IMR-90 (cell line): Measurements from ENCODE around the gene PSTK. TPM values are rescaled to one million over a fixed set of nuclear protein-coding genes. Genes with fewer than 3 reads are reported as not detected.

Source experiments
- ATAC-seq: fragments of 200-7000 bp; cut with Tn5 transposase; 2 replicates; pipeline ENCODE4 v1.9.1; 2020; ENCODE audit warnings: low read depth, mild to moderate bottlenecking, moderate library complexity
- BruUV-seq: library from RNA; stranded (reverse); fragments of 400-500 nt; replicated peaks from 2 replicates; lab custom pipeline; 2021; lab: Mats Ljungman, UMichigan
- CTCF ChIA-PET: fragments of 300-600 bp; formaldehyde crosslinking; extraction: SDS; loops from one replicate; lab custom pipeline; 2021; ENCODE audit warnings: antibody characterized with exemption; lab: Yijun Ruan, JAX
- POLR2A ChIA-PET: fragments of 300-600 bp; sonication (Branson Sonifier 250); formaldehyde crosslinking; loops from one replicate; lab custom pipeline; 2022; ENCODE audit warnings: antibody characterized with exemption; ENCODE audit not compliant: unreplicated experiment; lab: Charles Lee
- DNase-seq: peaks from one replicate; pipeline ENCODE4 v3.0.0; 2013
- H2AFZ ChIP-seq: replicated peaks from 2 replicates; pipeline ENCODE3; 2013; ENCODE audit warnings: low read length, mild to moderate bottlenecking; ENCODE audit not compliant: poor library complexity
- H2AK5ac ChIP-seq: 2 replicates; pipeline ENCODE4 v1.6.1; 2013; ENCODE audit warnings: low read depth, low read length, inconsistent platforms
- H2AK9ac ChIP-seq: replicated peaks from 2 replicates; pipeline ENCODE3; 2013; ENCODE audit warnings: mild to moderate bottlenecking, low read depth, low read length, moderate library complexity; ENCODE audit not compliant: poor library complexity
- H2BK120ac ChIP-seq: 2 replicates; pipeline ENCODE4 v1.6.1; 2013; ENCODE audit warnings: low read depth, low read length, inconsistent platforms
- H2BK15ac ChIP-seq: 3 replicates; pipeline ENCODE4 v1.6.1; 2013; ENCODE audit warnings: low read depth, low read length, inconsistent platforms
- H2BK20ac ChIP-seq: 2 replicates; pipeline ENCODE4 v1.6.1; 2013; ENCODE audit warnings: low read depth, mild to moderate bottlenecking, inconsistent platforms, low read length, moderate library complexity
- H2BK5ac ChIP-seq: 2 replicates; pipeline ENCODE4 v1.6.1; 2013; ENCODE audit warnings: mild to moderate bottlenecking, low read depth, low read length, inconsistent platforms; ENCODE audit not compliant: poor library complexity, severe bottlenecking
- H3K14ac ChIP-seq: replicated peaks from 2 replicates; pipeline ENCODE4 v1.6.1; 2013; ENCODE audit warnings: low read depth, low read length, inconsistent platforms
- H3K18ac ChIP-seq: 2 replicates; pipeline ENCODE4 v1.6.1; 2013; ENCODE audit warnings: low read depth, low read length, control low read depth
- H3K23ac ChIP-seq: 2 replicates; pipeline ENCODE4 v1.6.1; 2013; ENCODE audit warnings: low read depth, low read length, inconsistent platforms
- H3K27ac ChIP-seq: 2 replicates; pipeline ENCODE4 v1.5.1; 2013; ENCODE audit warnings: mild to moderate bottlenecking, control low read depth, low read length; ENCODE audit not compliant: insufficient read depth
- H3K27me3 ChIP-seq: 2 replicates; pipeline ENCODE4 v1.6.1; 2013; ENCODE audit warnings: low read length; ENCODE audit not compliant: control insufficient read depth, insufficient read depth
- H3K36me3 ChIP-seq: 2 replicates; pipeline ENCODE4 v1.6.1; 2013; ENCODE audit warnings: low read length, mixed read lengths; ENCODE audit not compliant: control insufficient read depth, insufficient read depth
- H3K4ac ChIP-seq: 2 replicates; pipeline ENCODE4 v1.6.1; 2013; ENCODE audit warnings: low read depth, low read length, inconsistent platforms
- H3K4me1 ChIP-seq: 2 replicates; pipeline ENCODE4 v1.6.1; 2013; ENCODE audit warnings: low read length, mixed read lengths; ENCODE audit not compliant: control insufficient read depth, insufficient read depth
- H3K4me2 ChIP-seq: 2 replicates; pipeline ENCODE4 v1.6.1; 2013; ENCODE audit warnings: low read depth, mild to moderate bottlenecking, control low read depth, low read length, moderate library complexity
- H3K4me3 ChIP-seq: 2 replicates; pipeline ENCODE4 v1.5.1; 2013; ENCODE audit warnings: low read depth, mild to moderate bottlenecking, control low read depth, low read length, moderate library complexity; ENCODE audit not compliant: insufficient read depth
- H3K56ac ChIP-seq: 2 replicates; pipeline ENCODE4 v1.6.1; 2013; ENCODE audit warnings: low read length, inconsistent platforms; ENCODE audit not compliant: insufficient read depth; ENCODE audit errors: extremely low read depth
- H3K79me1 ChIP-seq, 2 experiments: 2 replicates each; pipeline ENCODE4 v1.6.1; 2013; ENCODE audit warnings: low read length in 2 of 2, inconsistent platforms in 1 of 2, low read depth in 1 of 2
- H3K9ac ChIP-seq: 2 replicates; pipeline ENCODE4 v1.6.1; 2013; ENCODE audit warnings: low read depth, low read length, control low read depth
- H3K9me1 ChIP-seq: 2 replicates; pipeline ENCODE4 v1.6.1; 2013; ENCODE audit warnings: low read length, inconsistent platforms; ENCODE audit not compliant: insufficient read depth
- H3K9me3 ChIP-seq: 2 replicates; pipeline ENCODE4 v1.6.1; 2013; ENCODE audit warnings: low read length; ENCODE audit not compliant: control insufficient read depth, insufficient read depth
- H4K20me1 ChIP-seq: 2 replicates; pipeline ENCODE4 v1.6.1; 2013; ENCODE audit warnings: low read length, inconsistent platforms; ENCODE audit not compliant: insufficient read depth
- H4K5ac ChIP-seq: 2 replicates; pipeline ENCODE4 v1.6.1; 2013; ENCODE audit warnings: mild to moderate bottlenecking, low read depth, low read length, control low read depth
- H4K8ac ChIP-seq, 2 experiments: 2 replicates each; pipeline ENCODE4 v1.6.1; 2013; ENCODE audit warnings: low read depth in 2 of 2, low read length in 2 of 2, control low read depth in 1 of 2, inconsistent platforms in 1 of 2
- H4K91ac ChIP-seq: 2 replicates; pipeline ENCODE4 v1.6.1; 2013; ENCODE audit warnings: low read depth, low read length, inconsistent platforms; ENCODE audit not compliant: insufficient read depth
- BHLHE40 ChIP-seq: fragments of 150-350 bp; IDR thresholded peaks from 2 replicates; pipeline ENCODE4 v1.6.1; 2016; ENCODE audit warnings: mild to moderate bottlenecking, low read depth, low read length
- CEBPB ChIP-seq: IDR thresholded peaks from 2 replicates; pipeline ENCODE4 v1.6.1; 2012; ENCODE audit warnings: low read depth, low read length, improper control_type of control experiment
- CHD1 ChIP-seq: IDR thresholded peaks from 2 replicates; pipeline ENCODE4 v1.6.1; 2012; ENCODE audit warnings: low read depth, low read length, improper control_type of control experiment
- CTCF ChIP-seq: conservative IDR thresholded peaks from 2 replicates; pipeline ENCODE4 v1.5.1; 2012; ENCODE audit warnings: mild to moderate bottlenecking, low read depth, low read length, improper control_type of control experiment
- MAFK ChIP-seq: IDR thresholded peaks from 2 replicates; pipeline ENCODE4 v1.6.1; 2012; ENCODE audit warnings: low read depth, low read length, improper control_type of control experiment
- MAZ ChIP-seq: IDR thresholded peaks from 2 replicates; pipeline ENCODE4 v1.6.1; 2012; ENCODE audit warnings: low read depth, mild to moderate bottlenecking, low read length, improper control_type of control experiment, moderate library complexity, borderline replicate concordance
- MXI1 ChIP-seq: IDR thresholded peaks from 2 replicates; pipeline ENCODE4 v1.6.1; 2012; ENCODE audit warnings: low read depth, mild to moderate bottlenecking, low read length, moderate library complexity, borderline replicate concordance
- RAD21 ChIP-seq: IDR thresholded peaks from 2 replicates; pipeline ENCODE4 v1.6.1; 2012; ENCODE audit warnings: low read length, improper control_type of control experiment
- SMC3 ChIP-seq: fragments of 150-350 bp; IDR thresholded peaks from 2 replicates; pipeline ENCODE4 v1.6.1; 2016; ENCODE audit warnings: low read depth, mild to moderate bottlenecking, antibody characterized with exemption, low read length, moderate library complexity
- WGBS, 2 experiments: methylation state at CpG; one replicate each; pipeline versions ENCODE4 v1.1.5 to v1.1.7; 2013; ENCODE audit warnings: missing lambda C conversion rate in 2 of 2; ENCODE audit not compliant: insufficient read length in 1 of 2; ENCODE audit errors: extremely low coverage in 2 of 2; 5-methylcytosine and 5-hydroxymethylcytosine counted together
- dilution Hi-C: fragments of 300-500 bp; cut with HindIII; formaldehyde crosslinking; loops from one replicate; pipeline ENCODE4 v1.14.3; 2018; ENCODE audit warnings: low sequenced_read_pairs; ENCODE audit not compliant: unreplicated experiment
- in situ Hi-C: fragments of 300-500 bp; cut with MboI; formaldehyde crosslinking; loops from 3 replicates; pipeline ENCODE4 v1.14.3; 2019; ENCODE audit warnings: low sequenced_read_pairs, inconsistent platforms, mixed read lengths
- intact Hi-C: fragments of 100-400 bp; cut with micrococcal nuclease; formaldehyde crosslinking; loops from 2 replicates; pipeline ENCODE4 v1.10.0; 2022
- polyA plus RNA-seq, 3 experiments: library from polyadenylated mRNA; depleted of rRNA; stranded (reverse); fragments of >200 nt; gene quantifications; 2 replicates each; pipeline ENCODE4 v1.2.3, GENCODE V29; 2012; ENCODE audit warnings: low replicate concordance in 1 of 3
- total RNA-seq: library from RNA; depleted of rRNA; stranded (reverse); fragments of >200 nt; gene quantifications from 2 replicates; pipeline ENCODE4 v1.2.3, GENCODE V29; 2012
- TF ChIP-seq, protein P1 (sequence below): fragments of 150-350 bp; IDR thresholded peaks from 2 replicates; pipeline ENCODE4 v1.6.1; 2017; ENCODE audit warnings: mild to moderate bottlenecking, antibody characterized with exemption, low read length, low read depth

The PSTK gene
- total and polyA plus RNA-seq, 2 of the 4 experiments (the other 2 are of a cell fraction) = 4.1 to 4.2 TPM

DNA sequence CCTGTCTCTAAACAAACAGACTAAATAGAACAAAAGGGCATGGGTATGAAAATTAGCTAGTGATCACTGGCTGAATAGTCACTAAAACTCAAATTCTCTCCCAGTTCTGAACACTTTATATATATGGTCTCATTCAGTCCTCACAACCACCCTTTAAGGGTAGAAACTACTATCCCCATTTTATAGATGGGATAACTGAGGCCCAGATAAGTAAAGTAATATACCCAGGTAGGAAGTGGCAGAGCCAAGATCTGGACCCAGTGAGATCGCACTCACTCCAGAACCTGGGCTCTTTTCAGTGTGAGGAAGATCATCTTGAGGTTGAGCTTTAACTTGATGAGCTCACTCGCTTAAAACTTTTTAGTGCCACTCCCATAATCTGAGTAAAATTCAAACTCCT lies 4.5 kb downstream of the PSTK start:
- BruUV-seq = no TSS peak
- dilution Hi-C loops = no loop called here
- H4K5ac ChIP-seq = no peak overlapping the region
- no peak overlapping the region for H3K27ac ChIP-seq
- no peak overlapping the region for H3K18ac ChIP-seq
- H3K9me1 ChIP-seq = peaks cover 2% of the 10 kb centered on the region
- H3K4me3 ChIP-seq = no peak overlapping the region
- no peak overlapping the region for H2BK5ac ChIP-seq
- WGBS, 2 experiments = no CpG with 5 or more reads among the region's 2 CpGs
- no peak overlapping the region for H2AK5ac ChIP-seq
- no peaks in the 10 kb centered on the region for H3K9me3 ChIP-seq
- no peak overlapping the region for H3K23ac ChIP-seq
- H2BK15ac ChIP-seq = no peak overlapping the region
- H3K14ac ChIP-seq = no peak overlapping the region
- H4K8ac ChIP-seq = no peak overlapping the region
- H3K79me1 ChIP-seq = no peaks in the 10 kb centered on the region
- H3K4ac ChIP-seq = no peak overlapping the region
- no peak overlapping the region for H3K9ac ChIP-seq
- no peak overlapping the region for H2BK120ac ChIP-seq
- no peak overlapping the region for H4K91ac ChIP-seq
- H3K36me3 ChIP-seq = peaks cover 2% of the 10 kb centered on the region; the same call in 1 of the 2 replicates
- POLR2A ChIA-PET = no interaction called here
- H2BK20ac ChIP-seq = no peak overlapping the region
- H2AFZ ChIP-seq = no peak overlapping the region
- no peaks in the 10 kb centered on the region for H4K20me1 ChIP-seq
- intact Hi-C loops = loop anchor here (10.0 kb wide), 1 partner anchor 340 kb away; no protein-coding TSS in a partner anchor
- H3K4me2 ChIP-seq = no peak overlapping the region
- no peak for ATAC-seq
- no peak for TF ChIP-seq CHD1
- no peak for TF ChIP-seq CEBPB
- TF ChIP-seq, protein P1, sequence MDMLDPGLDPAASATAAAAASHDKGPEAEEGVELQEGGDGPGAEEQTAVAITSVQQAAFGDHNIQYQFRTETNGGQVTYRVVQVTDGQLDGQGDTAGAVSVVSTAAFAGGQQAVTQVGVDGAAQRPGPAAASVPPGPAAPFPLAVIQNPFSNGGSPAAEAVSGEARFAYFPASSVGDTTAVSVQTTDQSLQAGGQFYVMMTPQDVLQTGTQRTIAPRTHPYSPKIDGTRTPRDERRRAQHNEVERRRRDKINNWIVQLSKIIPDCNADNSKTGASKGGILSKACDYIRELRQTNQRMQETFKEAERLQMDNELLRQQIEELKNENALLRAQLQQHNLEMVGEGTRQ = no peak
- TF ChIP-seq MAFK = no peak
- TF ChIP-seq CTCF = no peak
- no peak for TF ChIP-seq BHLHE40
- no peak for TF ChIP-seq RAD21
- TF ChIP-seq SMC3 = no peak
- TF ChIP-seq MXI1 = no peak
- TF ChIP-seq MAZ = no peak
- CTCF ChIA-PET = interaction anchor here (1.4 kb wide), 1 partner anchor 39 kb away, joined by 3 read pairs; no protein-coding TSS in a partner anchor
- H2AK9ac ChIP-seq = no peak overlapping the region
- no peaks in the 10 kb centered on the region for H3K27me3 ChIP-seq
- DNase-seq = no peak
- in situ Hi-C loops = no loop called here
- no peak overlapping the region for H3K56ac ChIP-seq
- no peaks in the 10 kb centered on the region for H3K4me1 ChIP-seq
